Amygdala (tissue), 56 donors: ENCODE results near the gene SLC40A1.
A peak's percentile ranks its signal among the peaks of the same experiment; 100 is the strongest.

Experiments
- DNase-seq, 56 donors: peaks; one replicate each; lab custom pipeline; 2025; lab: John Stamatoyannopoulos, UW

The SLC40A1 gene

GRCh38 chr2:189570570-189571031, 10.0 kb downstream of the SLC40A1 start:
- no peak for DNase-seq

GRCh38 chr2:189569295-189569910, 11.2 kb downstream of the SLC40A1 start:
- DNase-seq = peak in 1 of 56 donors; percentile 3

DNA sequence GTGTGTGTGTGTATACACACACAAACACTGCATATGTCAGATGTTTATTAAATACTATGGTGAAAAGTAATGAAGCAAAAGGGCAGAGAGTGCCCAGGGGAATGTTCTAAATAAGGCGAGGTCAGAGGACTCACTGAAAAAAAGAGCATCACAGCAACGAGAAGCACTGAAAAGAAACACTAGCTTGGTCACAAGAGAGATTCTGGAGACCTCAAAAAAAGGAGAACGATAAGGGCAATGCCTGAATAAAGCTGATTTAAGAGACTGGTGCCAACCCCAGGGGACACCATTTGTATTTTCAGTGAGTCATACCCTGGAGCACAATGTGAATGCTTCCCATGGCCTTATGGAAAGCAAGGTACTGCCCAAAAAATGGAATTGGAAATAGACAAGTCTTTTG, 14.5 kb downstream of the SLC40A1 start:
- no peak for DNase-seq

DNA sequence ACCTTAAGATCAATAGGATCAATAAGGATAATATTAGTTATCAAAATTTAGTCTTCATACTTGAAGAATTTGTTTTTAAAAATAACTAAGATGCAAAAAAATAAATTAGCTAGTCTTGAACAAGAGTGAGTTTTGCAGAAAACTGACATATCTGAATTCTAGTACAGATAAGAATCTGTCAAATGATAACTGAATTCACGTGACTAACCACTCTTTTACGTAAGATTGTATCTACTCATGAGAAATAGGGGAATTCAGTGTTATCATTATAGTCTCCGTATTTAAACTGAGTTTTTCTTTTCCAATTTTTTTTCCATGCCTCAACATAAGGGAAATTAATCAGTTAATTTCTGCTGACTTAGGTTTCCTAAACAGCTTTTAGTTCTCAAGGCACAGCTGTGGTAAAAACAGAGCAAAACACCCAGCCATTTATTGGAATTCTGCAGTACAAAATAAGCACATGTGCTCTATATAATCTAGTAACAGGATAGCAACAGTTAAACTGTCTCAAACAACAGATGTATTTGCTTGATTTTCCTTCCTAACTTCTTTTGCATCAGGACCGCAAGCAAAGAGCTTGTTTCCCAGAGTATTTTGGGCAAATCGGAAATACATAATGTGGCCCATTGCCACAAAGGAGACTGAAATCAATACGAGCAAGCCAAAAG, 19.1 kb downstream of the SLC40A1 start:
- no peak for DNase-seq

GRCh38 chr2:189560273-189560586, 20.4 kb downstream of the SLC40A1 start:
- no peak for DNase-seq

DNA sequence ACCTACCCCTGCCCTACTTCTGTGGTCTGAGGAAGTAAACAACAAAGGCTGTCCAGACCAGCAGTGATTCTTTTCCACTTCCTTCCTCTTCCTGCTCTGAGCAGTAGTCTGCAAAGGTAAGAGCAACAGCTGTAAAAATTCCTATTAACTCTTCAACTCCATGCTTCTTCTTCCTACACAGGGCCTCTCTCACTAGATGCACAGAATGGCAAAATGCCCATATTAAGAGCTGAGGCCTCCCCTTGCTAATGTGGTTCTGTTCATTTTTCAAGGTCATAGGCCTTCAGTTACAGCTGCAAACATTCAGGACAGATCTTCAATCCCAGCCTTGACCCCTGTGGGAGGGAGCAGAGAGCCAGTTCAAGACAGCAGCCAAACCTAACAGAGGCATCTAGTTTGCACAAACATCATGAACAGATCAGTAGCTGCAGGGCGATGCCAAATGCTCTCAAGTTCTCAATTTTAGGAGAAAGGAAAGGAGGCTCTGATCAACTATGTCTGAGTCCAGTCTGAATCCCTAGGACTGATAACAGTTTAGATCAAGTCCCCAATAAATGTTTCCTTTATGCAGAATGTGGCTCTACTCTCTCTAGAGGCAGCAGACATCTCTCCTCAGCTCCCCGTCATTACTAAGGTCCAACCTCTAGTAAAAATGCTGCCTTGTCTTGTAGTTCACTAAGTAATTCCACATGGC, 20.9 kb downstream of the SLC40A1 start:
- DNase-seq = no peak

GRCh38 chr2:189558516-189559272, 21.9 kb downstream of the SLC40A1 start:
- DNase-seq = no peak

- DNase-seq = no peak
These were observed 23.2 kb downstream of the SLC40A1 start for GRCh38 chr2:189557373-189557772.

- no peak for DNase-seq
These were observed 24.1 kb downstream of the SLC40A1 start for GRCh38 chr2:189556526-189556925.

- no peak for DNase-seq
These were observed 25.4 kb downstream of the SLC40A1 start for GRCh38 chr2:189555232-189555631.

DNA sequence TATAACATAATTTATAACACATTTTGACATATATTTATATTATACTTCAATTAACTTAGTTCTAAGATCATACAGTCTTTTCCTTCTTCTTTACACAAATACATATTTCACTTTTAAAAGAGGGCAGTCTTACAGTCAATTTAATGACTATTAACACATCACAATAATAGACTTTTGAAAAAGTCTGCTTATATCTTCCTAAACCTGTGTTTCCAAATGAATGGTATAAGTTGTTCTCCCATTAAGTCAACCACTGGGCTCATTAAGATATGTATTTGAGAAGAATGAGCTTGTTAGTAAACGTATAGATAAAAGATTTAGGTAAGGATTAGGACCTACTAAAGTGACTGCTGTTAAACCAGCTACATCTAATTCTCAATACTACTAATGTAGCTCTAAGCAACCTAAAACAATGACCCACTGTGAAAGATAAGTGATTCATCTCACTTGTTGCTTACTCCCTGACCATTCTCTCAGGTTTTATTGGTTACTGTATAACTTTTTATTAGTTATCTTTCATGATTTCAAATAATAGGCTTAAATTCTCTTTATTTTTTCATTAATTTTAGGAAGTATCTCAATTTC, 27.0 kb downstream of the SLC40A1 start:
- DNase-seq = no peak

- DNase-seq = no peak
These were observed 27.6 kb downstream of the SLC40A1 start for GRCh38 chr2:189552991-189553404.

DNA sequence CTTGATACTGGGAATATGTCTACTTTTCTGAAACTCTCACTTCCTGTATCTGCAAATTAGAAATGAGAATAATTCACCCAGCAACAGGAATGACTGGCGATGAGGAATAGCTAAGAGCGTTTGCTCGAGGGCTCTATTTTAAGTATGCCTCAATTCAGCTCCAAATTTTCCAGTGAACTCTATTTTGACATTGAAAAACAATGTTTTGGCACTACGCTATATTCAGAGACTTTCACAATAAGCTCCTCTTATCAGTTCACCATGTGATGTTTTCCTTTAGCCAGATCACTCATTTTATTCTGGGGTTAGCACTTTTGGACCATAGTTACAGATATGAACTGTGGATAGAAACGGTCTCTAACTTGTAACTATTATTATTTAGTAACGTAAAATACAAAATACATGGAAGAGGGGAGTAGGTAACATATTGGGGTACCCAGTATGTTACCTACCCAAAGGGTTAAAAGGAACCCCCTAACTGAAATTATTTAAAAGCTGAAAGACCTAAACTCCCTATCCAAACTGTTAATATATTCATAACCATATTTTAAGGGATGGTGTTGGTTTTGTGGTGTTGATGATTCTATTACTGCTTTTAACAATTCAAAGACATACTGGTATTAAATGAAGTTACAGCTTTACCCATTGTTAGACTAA, 28.1 kb downstream of the SLC40A1 start:
- DNase-seq = no peak

- no peak for DNase-seq
These were observed 28.8 kb downstream of the SLC40A1 start for GRCh38 chr2:189551808-189552207.

GRCh38 chr2:189549449-189549832, 31.1 kb downstream of the SLC40A1 start:
- no peak for DNase-seq

- no peak for DNase-seq
These were observed 31.7 kb downstream of the SLC40A1 start for GRCh38 chr2:189548666-189549448.

GRCh38 chr2:189545418-189545817, 35.2 kb downstream of the SLC40A1 start:
- DNase-seq = peak in 1 of 56 donors; percentile 10

DNA sequence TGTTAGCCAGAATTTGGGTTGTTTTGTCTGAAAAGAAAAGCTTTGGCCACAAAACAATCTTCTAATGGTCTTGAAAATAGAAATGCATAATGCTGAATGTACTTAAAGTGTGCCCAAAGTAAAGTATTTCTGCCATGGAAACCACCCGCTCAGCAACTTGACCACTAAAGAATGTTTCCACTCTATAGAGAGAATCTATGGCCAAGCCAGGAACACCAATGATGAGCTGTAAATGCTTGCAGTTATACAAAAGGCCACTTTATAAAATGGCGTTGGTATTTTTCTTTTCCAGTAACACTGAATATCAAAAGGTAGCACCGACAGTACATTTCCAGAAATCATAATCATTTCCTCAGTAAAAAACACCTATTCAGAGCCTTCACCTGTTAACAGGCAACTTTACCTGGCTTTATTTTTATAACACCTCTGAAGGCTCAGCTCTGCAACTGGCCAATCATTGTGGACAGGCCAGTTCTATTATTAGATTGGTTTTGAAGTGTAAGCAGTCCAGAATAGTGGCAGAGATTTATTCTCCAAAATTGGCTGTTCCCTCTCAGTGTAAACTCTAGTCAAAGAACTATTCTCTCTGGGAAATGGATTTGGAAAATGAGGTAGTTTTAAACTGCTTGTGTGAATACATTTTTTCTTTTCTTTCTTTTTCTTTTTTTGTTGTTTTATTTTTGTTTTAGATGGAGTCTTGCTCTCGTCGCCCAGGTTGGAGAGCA, 36.1 kb downstream of the SLC40A1 start:
- no peak for DNase-seq

DNA sequence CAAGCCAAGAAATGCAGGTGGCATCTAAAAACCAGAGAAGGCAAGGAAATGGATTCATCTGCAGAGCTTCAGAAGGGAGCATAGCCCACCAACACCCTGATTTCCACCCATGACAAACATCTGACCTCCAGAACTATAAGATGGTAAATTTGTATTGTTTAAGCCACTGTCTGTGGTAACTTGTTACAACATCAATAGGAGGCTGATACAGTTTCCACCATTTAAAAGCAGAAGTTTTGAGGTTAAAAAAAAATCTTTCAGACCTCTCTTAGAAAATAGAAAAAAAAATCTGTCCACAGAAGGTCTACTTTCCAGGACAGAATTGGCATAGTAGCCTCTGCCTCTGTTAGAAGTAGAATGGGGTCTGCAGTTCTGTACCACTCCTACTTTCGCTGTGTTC, 37.2 kb downstream of the SLC40A1 start:
- DNase-seq = no peak
